OCI-M2 (cell line): ENCODE measurements around the gene ATP2B2.
"Not testable (repeated sequence)": the region's sequence is repeated elsewhere in the genome, so short reads cannot be mapped to it uniquely, and the experiment has no call there.

ENCODE experiments used
- DNase-seq: peaks from one replicate; lab custom pipeline; 2025; ENCODE audit not compliant: unreplicated experiment; lab: John Stamatoyannopoulos, UW

ATP2B2 gene

GRCh38 chr3:10387881-10388609, 117.3 kb downstream of the ATP2B2 start:
- no peak for DNase-seq

GRCh38 chr3:10386121-10386520, 119.3 kb downstream of the ATP2B2 start:
- DNase-seq: no peak

GRCh38 chr3:10384541-10385360, 120.6 kb downstream of the ATP2B2 start:
- DNase-seq: no peak

- no peak for DNase-seq
Measured at GRCh38 chr3:10383850-10384248, 121.5 kb downstream of the ATP2B2 start.

DNA sequence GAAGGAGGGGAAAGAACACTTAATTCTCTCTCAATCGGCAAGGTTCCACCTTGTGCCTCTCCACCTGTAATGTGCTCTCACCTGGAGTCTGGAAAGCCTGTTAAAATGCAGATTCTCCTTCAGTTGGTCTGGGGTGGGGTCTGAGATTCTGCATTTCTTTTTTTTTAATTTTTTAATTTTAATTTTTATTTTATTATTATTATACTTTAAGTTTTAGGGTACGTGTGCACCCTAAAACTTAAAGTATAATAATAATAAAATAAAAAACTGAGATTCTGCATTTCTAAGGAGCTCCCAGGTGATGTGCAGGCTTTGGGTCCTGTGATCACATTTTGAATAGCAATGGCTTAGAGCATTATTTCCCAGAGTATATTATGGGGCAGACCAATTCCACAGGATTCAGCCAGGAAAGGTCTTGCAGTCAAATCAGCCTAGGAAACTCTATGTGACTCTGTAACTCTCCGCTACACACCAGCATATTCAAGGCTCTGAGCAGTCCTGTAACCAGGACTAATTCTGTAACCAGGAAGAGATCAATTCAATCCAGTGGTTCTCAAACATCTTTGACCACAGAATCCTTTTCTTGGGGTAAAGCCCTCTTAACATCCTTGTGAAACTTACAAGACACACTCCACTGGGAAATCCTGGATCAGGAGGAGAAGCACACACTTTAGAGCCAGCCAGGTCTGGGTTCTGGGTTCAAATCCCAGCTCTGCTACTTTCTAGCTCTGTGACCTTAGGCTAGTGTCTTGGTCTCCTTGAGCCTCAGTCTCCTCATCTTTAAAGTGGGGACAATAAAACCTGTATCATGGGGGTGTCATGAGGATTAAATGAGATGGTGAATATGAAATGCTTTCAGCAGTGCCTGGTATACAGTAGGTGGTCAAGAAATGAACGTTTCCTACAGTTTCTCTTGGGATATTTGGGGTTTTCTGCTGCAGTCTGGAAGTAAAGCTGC, 122.2 kb downstream of the ATP2B2 start:
- no peak for DNase-seq

DNA sequence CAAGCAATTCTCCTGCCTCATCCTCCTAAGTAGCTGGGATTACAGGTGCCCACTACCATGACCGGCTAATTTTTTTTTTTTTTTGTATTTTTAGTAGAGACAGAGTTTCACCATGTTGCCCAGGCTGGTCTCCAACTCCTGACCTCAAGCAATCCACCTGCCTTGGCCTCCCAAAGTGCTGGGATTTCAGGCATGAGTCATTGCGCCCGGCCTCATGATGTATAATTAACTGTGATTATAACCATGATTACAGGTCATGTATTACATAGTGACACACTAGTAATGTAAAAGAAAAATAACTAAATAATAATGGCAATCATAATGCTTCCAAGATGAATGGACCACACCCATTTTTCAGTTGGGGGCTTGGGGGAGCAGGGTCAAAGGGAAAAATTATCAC, 122.9 kb downstream of the ATP2B2 start:
- DNase-seq: not testable (repeated sequence)

DNA sequence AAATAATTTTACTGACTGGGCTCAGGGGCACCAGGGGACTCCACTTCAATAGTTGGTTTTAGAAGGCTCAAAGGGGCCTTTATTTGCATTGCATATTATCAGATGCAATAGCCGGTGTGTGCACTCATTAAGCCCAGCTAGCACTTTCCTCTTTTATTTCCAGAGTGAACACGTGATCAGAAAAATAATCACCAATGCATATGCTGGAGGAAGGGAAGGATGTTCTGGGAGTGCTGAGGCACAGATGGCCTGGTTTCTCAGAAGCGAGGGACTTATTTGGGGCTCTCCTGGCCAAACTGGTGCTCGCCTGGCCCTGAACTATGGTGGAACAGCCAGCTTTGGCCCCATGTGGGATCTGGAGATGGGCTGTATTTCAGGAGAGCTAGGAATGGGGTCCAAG, 124.0 kb downstream of the ATP2B2 start:
- DNase-seq: no peak

- DNase-seq: no peak
Measured at GRCh38 chr3:10380906-10381305, 124.5 kb downstream of the ATP2B2 start.

DNA sequence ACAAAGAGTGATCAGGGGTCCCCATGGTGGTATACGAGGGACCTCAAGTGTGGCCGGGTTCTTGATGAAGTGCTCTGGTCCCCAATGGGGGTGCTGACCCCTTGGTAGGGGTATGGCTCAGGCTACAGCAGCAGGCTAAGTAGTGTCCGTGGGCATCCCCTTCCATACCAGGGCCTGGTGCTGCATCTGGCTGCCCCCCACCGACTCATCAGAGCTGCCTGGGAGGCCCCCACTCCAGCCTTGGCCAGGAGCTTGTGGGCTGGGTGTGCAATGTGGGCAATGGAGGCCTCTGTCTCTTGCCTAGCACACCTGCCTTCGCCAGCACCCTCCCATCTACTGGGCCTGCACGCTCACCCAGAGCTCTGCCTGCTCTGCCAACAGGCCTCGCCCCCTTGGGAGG, 125.4 kb downstream of the ATP2B2 start:
- no peak for DNase-seq

DNA sequence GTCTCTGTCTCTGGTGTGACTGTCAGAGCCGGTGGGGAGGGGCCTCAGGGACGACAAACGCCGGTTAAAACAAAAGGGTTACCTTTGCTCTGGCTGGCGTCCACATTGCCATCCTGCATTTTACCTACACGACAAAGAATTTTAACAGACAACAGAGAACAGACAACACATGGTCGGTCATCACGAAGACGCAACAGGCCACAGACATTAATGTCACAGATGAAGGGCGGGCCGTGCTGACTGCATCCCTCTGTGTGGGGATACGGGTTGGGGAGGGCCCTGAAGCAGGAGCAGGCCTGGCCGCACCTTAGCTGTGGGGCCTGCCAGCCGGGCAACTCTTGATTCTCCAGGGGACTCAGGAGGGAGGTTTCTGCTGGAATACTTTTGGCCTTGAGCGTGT, 126.2 kb downstream of the ATP2B2 start:
- DNase-seq: no peak

DNA sequence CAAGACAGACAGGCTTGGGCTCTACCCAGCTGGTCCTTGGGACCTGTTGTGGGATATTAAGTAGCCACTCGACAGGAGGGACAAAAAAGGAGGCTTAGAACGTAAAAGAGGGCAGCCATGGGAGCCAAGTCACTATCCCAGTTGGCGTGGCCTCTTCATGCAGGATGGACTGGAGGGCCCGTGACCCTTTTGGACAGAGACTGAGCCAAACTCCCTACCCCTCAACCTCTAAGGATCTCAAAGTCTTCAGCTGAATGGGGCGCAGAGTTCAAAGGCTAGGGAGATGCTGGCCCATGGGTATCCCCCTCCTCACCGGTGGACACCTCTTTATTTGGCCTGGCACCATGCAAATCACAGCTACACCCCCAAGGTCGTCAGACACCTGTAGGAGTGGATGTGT, 126.6 kb downstream of the ATP2B2 start:
- no peak for DNase-seq

DNA sequence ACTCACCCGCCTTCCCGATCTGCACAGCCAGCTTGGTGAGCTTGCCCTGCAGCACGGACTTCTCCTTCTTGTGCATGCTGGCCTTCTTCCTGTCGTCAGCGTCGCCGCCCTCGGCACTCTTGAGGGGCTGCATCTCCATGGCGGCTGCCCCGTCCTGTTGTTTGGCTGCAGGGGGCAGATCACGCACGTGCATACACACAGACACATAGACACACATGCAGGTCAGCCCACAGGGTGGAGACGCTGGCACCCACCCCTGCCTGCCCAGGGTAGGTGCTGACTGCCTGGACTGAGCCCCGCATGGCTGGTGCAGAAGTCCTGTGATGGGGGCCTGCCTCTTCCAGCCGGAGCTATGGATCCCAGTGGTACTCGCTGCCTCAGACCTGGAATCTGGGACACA, 127.1 kb downstream of the ATP2B2 start:
- no peak for DNase-seq

- no peak for DNase-seq
Measured at GRCh38 chr3:10377148-10377725, 128.1 kb downstream of the ATP2B2 start.

DNA sequence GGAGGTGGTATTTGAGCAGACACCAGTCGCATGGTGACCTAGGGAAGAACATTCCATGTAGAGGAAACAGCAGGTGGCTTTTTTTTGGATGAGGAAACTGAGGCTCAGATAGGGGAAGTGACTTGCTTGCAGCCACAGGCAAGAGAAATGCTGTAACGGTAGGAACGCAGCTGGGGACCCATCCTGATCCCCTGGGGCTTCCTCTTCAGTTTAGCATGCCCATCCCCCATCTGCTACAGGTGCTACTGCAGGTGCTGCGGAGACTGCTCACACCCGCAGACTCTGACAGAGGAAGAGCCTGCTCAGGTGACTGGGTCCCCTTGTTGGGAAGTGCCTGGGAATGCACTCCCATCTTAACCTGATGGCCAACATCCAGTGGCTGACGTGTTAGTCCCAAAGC, 129.0 kb downstream of the ATP2B2 start:
- no peak for DNase-seq

- DNase-seq: no peak
Measured at GRCh38 chr3:10375296-10376053, 129.9 kb downstream of the ATP2B2 start.

DNA sequence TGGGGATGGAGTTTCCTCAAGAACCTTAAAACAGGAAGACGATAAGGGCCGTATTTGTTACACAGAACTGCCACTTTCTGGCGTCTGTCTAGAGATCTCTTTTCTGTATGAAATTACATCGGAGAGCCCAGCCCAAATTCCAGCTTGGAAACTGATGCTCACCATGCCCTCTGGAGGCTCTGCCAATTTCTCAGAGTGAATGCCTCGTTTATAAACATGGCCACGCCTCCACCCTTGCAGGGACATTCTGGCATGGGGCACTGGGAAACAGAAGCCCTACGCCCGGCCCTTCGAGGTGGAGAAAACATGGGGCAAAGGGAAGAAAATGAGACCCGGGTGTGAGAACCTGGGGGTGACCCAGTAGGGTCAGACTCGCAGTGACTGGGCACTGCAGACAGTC, 131.1 kb downstream of the ATP2B2 start:
- DNase-seq: no peak

DNA sequence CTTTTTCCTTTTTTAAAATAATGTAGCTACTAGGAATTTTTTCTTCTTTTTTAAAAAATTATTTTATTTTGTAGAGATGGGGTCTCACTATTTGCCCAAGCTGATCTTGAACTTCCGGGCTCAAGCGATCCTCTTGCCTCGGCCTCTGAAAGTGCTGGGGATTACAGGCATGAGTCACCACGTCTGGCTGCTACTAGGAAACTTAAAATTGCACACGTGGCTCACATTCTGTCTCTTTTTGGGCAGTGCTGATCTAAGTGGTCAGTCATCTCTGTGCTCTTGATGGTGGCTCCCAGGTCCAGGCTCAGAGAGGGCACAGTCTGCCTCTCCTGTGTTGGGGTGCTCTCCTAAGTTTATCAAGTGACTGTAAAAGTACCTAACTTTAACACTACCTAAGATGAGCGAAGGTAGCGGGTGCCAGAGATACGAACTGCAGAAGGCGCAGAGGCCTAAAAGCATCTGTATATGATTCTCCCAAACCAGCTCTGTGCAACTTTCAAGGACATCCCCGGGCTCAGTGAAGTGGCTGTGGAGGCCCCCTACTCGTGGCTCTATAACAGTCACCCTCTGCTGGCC, 131.6 kb downstream of the ATP2B2 start:
- DNase-seq: no peak

GRCh38 chr3:10371789-10372188, 133.6 kb downstream of the ATP2B2 start:
- no peak for DNase-seq

DNA sequence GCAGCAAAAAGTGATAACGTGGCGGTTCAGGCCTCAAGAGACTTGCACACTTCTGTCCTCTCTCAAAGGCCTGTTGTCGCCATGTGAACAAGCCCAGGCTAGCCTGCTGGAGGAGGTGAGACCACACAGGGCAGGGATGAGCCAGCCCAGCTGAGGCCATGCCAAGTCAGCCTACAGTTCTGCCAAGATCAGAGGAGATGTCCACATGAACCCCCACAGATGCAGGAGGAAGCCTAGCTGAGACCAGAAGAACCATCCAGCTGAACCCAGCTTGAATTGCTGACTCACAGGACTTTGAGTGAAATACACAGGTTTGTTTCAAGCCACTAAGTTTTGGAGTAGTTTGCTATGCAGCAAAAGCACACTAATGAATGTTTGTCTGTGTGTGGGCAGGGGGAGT, 134.2 kb downstream of the ATP2B2 start:
- no peak for DNase-seq

DNA sequence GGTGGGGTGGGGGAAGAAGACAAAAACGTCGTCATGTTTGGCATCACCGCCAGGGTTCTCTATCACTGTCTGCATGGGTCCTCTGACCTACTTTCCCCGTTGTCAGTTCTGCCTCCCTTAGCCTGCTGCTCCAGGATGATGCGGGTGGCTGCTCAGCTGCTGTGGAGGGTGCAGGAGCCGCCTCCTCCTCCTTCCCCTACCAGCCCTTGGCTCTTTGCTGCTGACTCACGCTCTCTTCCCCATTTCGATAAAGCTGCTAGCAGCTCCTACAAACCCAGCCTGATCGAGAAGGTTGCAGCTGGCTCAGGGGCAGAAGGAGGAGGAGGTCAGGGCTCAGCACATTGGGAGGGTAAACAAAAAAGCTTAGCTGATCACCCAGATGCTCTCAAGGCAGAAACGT, 135.0 kb downstream of the ATP2B2 start:
- no peak for DNase-seq
